Astrocyte of the spinal cord (primary cell): ENCODE measurements around the gene TMEM185B.
A peak's percentile ranks its signal among the peaks of the same experiment; 100 is the strongest.

Experiments used
- DNase-seq: peaks from one replicate; pipeline ENCODE4 v3.0.0; 2011; ENCODE audit warnings: low read depth, low spot score
- H3K4me3 ChIP-seq: 2 replicates; pipeline ENCODE4 v1.5.1; 2011; ENCODE audit warnings: low read depth, mild to moderate bottlenecking, low read length, moderate library complexity
- CTCF ChIP-seq: IDR thresholded peaks from 2 replicates; pipeline ENCODE4 v1.5.1; 2012; ENCODE audit warnings: low read depth, mild to moderate bottlenecking, low read length, inconsistent platforms
- in situ Hi-C: cut with HindIII; loops from 2 replicates; pipeline ENCODE4 v1.10.0; 2017; ENCODE audit warnings: low sequenced_read_pairs

Gene TMEM185B

DNA sequence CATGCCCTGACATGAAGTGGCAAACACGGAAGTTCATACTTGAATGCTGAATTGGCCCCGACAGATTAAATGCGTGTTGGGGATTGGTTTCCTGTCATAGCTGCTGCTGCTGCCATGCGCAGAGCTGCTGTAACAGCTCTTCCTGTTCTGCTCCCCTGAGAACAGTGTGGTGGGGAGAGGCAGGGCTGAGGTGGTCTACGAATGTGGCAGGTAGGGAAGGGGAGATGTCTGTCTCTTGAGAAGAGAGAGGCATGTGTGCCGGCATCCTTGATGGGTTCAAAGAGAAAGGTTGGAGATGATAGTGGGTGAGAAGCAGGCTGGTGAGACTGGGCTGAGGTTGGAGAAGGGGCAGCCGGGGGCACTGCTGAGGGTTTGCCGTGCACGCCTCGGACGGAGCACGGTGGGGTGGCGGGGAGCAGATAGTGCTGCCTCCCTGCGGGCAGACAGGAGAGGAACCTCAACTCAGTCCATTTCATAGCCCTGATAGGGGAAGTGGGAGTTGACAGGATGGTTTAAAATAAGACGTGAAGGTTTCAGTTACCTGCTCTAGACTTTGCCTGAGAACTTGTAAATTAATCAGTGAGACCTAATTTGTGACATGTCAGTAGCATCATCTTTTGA is 46.1 kb downstream of the TMEM185B start:
- peak; percentile 17 for TF ChIP-seq CTCF
- H3K4me3 ChIP-seq = no peak overlapping the region
- no peak for DNase-seq
- in situ Hi-C loops = no loop called here

DNA sequence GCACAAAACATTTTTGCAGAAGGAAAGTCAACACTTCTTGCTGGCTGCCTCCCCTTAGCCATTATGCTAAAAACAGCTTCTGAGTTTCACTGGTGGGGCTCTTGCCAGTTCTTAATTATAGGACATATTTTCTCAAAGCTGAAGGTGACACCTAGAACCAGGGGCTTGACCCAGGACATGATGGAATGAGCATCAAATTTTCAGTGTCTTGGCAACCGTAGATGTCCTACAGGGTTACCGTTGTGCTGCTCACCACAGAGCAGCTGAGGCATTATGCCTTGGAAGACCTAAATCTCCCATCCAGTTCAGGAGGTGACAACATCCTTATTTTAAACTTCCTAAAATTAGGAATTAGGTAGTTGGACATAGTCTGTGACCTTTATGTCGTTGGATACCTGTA is 46.7 kb downstream of the TMEM185B start:
- no peak for TF ChIP-seq CTCF
- H3K4me3 ChIP-seq = no peak overlapping the region
- in situ Hi-C loops = no loop called here
- DNase-seq = no peak

DNA sequence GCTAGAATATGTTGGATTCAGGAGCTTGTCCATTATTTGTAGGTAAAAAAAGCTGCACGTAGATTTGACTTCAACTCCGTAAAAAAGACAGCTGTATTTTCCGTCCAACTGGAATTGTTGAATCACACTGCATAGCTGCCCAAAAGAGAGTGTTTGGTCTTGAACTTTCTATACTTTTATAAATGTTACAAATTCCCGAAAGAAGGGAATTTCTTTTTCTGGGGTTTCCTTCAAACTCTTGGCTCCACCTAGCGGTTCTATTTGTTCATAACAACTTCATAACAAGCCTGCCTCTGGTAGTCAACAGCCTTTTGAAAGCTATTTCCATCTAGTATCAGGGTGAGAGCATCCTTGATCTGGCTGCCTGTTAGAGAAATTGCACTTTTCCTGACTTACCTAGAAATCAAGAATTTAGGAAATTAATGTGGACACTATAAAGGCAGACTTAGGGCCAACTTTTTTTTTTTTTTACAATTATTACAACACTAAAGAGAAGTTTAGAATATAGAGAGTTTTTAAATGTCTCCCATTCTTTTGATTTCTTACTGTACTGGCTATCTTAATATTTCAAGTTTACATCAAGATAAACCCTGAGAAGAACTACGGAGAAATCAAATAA is 48.1 kb downstream of the TMEM185B start:
- peak; percentile 56 for TF ChIP-seq CTCF
- peak; percentile 80 for DNase-seq
- no peak overlapping the region for H3K4me3 ChIP-seq
- in situ Hi-C loops = no loop called here
